Activated CD4-positive, alpha-beta T cell treated with anti-CD3 and anti-CD28 coated beads, Interleukin-2, amount 50 U/mL, for 4 hours (primary cell): ENCODE data around the gene ZNF334.

ENCODE experiments used
- DNase-seq, 2 experiments: peaks; one replicate each; pipeline ENCODE4 v3.0.0-alpha.2; 2020

The ZNF334 gene

GRCh38 chr20:46545077-46545826 lies 31.9 kb upstream of the ZNF334 start:
- DNase-seq = no peak

GRCh38 chr20:46544576-46544975 lies 31.2 kb upstream of the ZNF334 start:
- no peak for DNase-seq

GRCh38 chr20:46543959-46544358 lies 30.6 kb upstream of the ZNF334 start:
- no peak for DNase-seq

- DNase-seq = no peak
These were observed 29.7 kb upstream of the ZNF334 start for GRCh38 chr20:46543033-46543432.

GRCh38 chr20:46541229-46541935 lies 28.0 kb upstream of the ZNF334 start:
- DNase-seq = no peak

GRCh38 chr20:46539113-46539512 lies 25.8 kb upstream of the ZNF334 start:
- no peak for DNase-seq

- no peak for DNase-seq
These were observed 17.3 kb upstream of the ZNF334 start for GRCh38 chr20:46530640-46531039.

- no peak for DNase-seq
These were observed 10.5 kb upstream of the ZNF334 start for GRCh38 chr20:46523696-46524328.

- DNase-seq = no peak
These were observed 9.7 kb upstream of the ZNF334 start for GRCh38 chr20:46523108-46523507.

- DNase-seq = peak in 1 of 2 experiments; percentile 9
These were observed 7.7 kb upstream of the ZNF334 start for GRCh38 chr20:46520976-46521579.

GRCh38 chr20:46520540-46520939 lies 7.2 kb upstream of the ZNF334 start:
- DNase-seq = no peak

GRCh38 chr20:46519471-46520068 lies 6.2 kb upstream of the ZNF334 start:
- DNase-seq = no peak

GRCh38 chr20:46509523-46509922 lies 3.8 kb downstream of the ZNF334 start:
- no peak for DNase-seq

GRCh38 chr20:46507760-46508407 lies 5.5 kb downstream of the ZNF334 start:
- no peak for DNase-seq

- no peak for DNase-seq
These were observed 7.9 kb downstream of the ZNF334 start for GRCh38 chr20:46505506-46505905.

GRCh38 chr20:46501961-46502360 lies 11.4 kb downstream of the ZNF334 start:
- DNase-seq = no peak

- no peak for DNase-seq
These were observed 11.9 kb downstream of the ZNF334 start for GRCh38 chr20:46501337-46501942.

GRCh38 chr20:46494077-46494476 lies 19.3 kb downstream of the ZNF334 start:
- no peak for DNase-seq

GRCh38 chr20:46491354-46491753 lies 22.0 kb downstream of the ZNF334 start:
- DNase-seq = no peak

GRCh38 chr20:46488451-46488850 lies 24.9 kb downstream of the ZNF334 start:
- DNase-seq = no peak

- no peak for DNase-seq
These were observed 25.7 kb downstream of the ZNF334 start for GRCh38 chr20:46487628-46488027.

- DNase-seq = no peak
These were observed 27.9 kb downstream of the ZNF334 start for GRCh38 chr20:46485431-46485830.
